HepG2 (cell line): Measurements from ENCODE around the gene SCN7A. TPM values are rescaled to one million over a fixed set of nuclear protein-coding genes. Genes with fewer than 3 reads are reported as not detected.

Experiments
- AHR ChIP-seq: IDR thresholded peaks from 2 replicates; pipeline ENCODE4 v1.6.1; 2018; ENCODE audit warnings: missing genetic modification reagents, missing compliant biosample characterization
- CEBPB ChIP-seq: IDR thresholded peaks from 2 replicates; pipeline ENCODE4 v1.6.1; 2011; ENCODE audit warnings: low read depth, low read length, improper control_type of control experiment, borderline replicate concordance
- EP300 ChIP-seq, 3 experiments: sonication (generic) in 1 of 3; formaldehyde crosslinking in 1 of 3; IDR thresholded peaks; 2 replicates each; pipeline versions ENCODE4 v1.5.1 to v1.6.1; 2011 to 2020; ENCODE audit warnings: low read depth in 2 of 3, low read length in 2 of 3, borderline replicate concordance in 1 of 3, improper control_type of control experiment in 1 of 3, mild to moderate bottlenecking in 1 of 3, missing genetic modification reagents in 1 of 3, moderate library complexity in 1 of 3
- HNF4G ChIP-seq, 2 experiments: sonication (generic) in 1 of 2; formaldehyde crosslinking in 1 of 2; IDR thresholded peaks; 2 replicates each; pipeline versions ENCODE4 v1.4.0 to v1.6.1; 2011 to 2020; ENCODE audit warnings: borderline replicate concordance in 2 of 2, low read depth in 2 of 2, mild to moderate bottlenecking in 2 of 2, low read length in 1 of 2, missing genetic modification reagents in 1 of 2, moderate library complexity in 1 of 2
- JDP2 ChIP-seq: sonication (generic); formaldehyde crosslinking; IDR thresholded peaks from 2 replicates; pipeline ENCODE4 v1.8.1; 2022; ENCODE audit warnings: missing genetic modification reagents, borderline replicate concordance
- MIXL1 ChIP-seq: IDR thresholded peaks from 2 replicates; pipeline ENCODE4 v1.6.1; 2016
- MYNN ChIP-seq: sonication (generic); formaldehyde crosslinking; IDR thresholded peaks from 2 replicates; pipeline ENCODE4 v1.4.0; 2020; ENCODE audit warnings: mild to moderate bottlenecking, low read depth, missing genetic modification reagents
- NCOR1 ChIP-seq: fragments of 200-600 bp; sonication (generic); IDR thresholded peaks from 2 replicates; pipeline ENCODE4 v1.7.0; 2017; ENCODE audit warnings: antibody characterized with exemption, low read length, borderline replicate concordance
- PHF5A ChIP-seq: IDR thresholded peaks from one replicate; pipeline ENCODE4 v1.6.1; 2018; ENCODE audit warnings: low read depth, missing genetic modification reagents; ENCODE audit not compliant: unreplicated experiment
- RXRB ChIP-seq: IDR thresholded peaks from 2 replicates; pipeline ENCODE4 v1.6.1; 2016; ENCODE audit warnings: borderline replicate concordance, missing genetic modification reagents, missing compliant biosample characterization
- SMAD3 ChIP-seq: sonication (generic); formaldehyde crosslinking; IDR thresholded peaks from 2 replicates; pipeline ENCODE4 v1.4.0; 2020; ENCODE audit warnings: missing genetic modification reagents
- SP2 ChIP-seq: sonication (generic); formaldehyde crosslinking; IDR thresholded peaks from 2 replicates; pipeline ENCODE4 v1.5.1; 2020; ENCODE audit warnings: mild to moderate bottlenecking, missing genetic modification reagents
- SRSF1 ChIP-seq: fragments of 200-400 bp; formaldehyde crosslinking; optimal IDR thresholded peaks from 2 replicates; pipeline ENCODE3; 2017; ENCODE audit warnings: mild to moderate bottlenecking, low read depth, low read length, moderate library complexity
- SRSF9 ChIP-seq: fragments of 200-400 bp; formaldehyde crosslinking; IDR thresholded peaks from 2 replicates; pipeline ENCODE4 v1.6.1; 2018; ENCODE audit warnings: borderline replicate concordance, mild to moderate bottlenecking, low read depth, low read length; ENCODE audit not compliant: insufficient read depth, poor library complexity, severe bottlenecking
- ZKSCAN8 ChIP-seq: IDR thresholded peaks from 2 replicates; pipeline ENCODE4 v1.6.1; 2016; ENCODE audit warnings: borderline replicate concordance, missing genetic modification reagents, missing compliant biosample characterization
- ZMAT3 ChIP-seq: sonication (generic); formaldehyde crosslinking; conservative IDR thresholded peaks from 2 replicates; pipeline ENCODE4 v1.7.0; 2021; ENCODE audit warnings: missing genetic modification reagents
- ZNF235 ChIP-seq: sonication (generic); formaldehyde crosslinking; IDR thresholded peaks from 2 replicates; pipeline ENCODE4 v1.8.1; 2023; ENCODE audit warnings: mild to moderate bottlenecking, missing genetic modification reagents, borderline replicate concordance
- ZNF558 ChIP-seq: sonication (generic); formaldehyde crosslinking; IDR thresholded peaks from 2 replicates; pipeline ENCODE4 v1.9.0; 2022; ENCODE audit warnings: mild to moderate bottlenecking, missing genetic modification reagents, borderline replicate concordance
- ZNF564 ChIP-seq: sonication (generic); formaldehyde crosslinking; IDR thresholded peaks from 2 replicates; pipeline ENCODE4 v1.8.1; 2023; ENCODE audit warnings: mild to moderate bottlenecking, missing genetic modification reagents
- ZNF614 ChIP-seq: IDR thresholded peaks from 2 replicates; pipeline ENCODE4 v1.6.1; 2018; ENCODE audit warnings: missing biosample characterization, missing genetic modification reagents, inconsistent platforms, borderline replicate concordance
- ZNF749 ChIP-seq: sonication (generic); formaldehyde crosslinking; IDR thresholded peaks from 2 replicates; pipeline ENCODE4 v1.8.0; 2022; ENCODE audit warnings: mild to moderate bottlenecking, missing genetic modification reagents, moderate library complexity, borderline replicate concordance
- polyA plus RNA-seq, 8 experiments: library from polyadenylated mRNA; depleted of rRNA in 3 of 8; stranded (reverse) in 7 of 8; unstranded in 1 of 8; fragments of >200 nt; fragmentation: Illumina TruSeq in 4 of 8; extraction: Trizol in 4 of 8; gene quantifications; 2 replicates each; pipeline versions ENCODE4 v1.2.1 to v1.2.3, GENCODE V29; 2011 to 2016; ENCODE audit warnings: low read depth in 4 of 8, missing spikeins in 1 of 8, mixed read lengths in 1 of 8; ENCODE audit not compliant: insufficient read depth in 1 of 8
- total RNA-seq, 5 experiments: library from RNA; depleted of rRNA; stranded (reverse); fragments of >200 nt; fragmentation: Illumina TruSeq; extraction: Trizol; gene quantifications; 2 replicates each; pipeline ENCODE4 v1.2.3, GENCODE V29; 2016; ENCODE audit warnings: low read depth in 1 of 5
- TF ChIP-seq, protein P1 (sequence below): sonication (generic); formaldehyde crosslinking; IDR thresholded peaks from 2 replicates; pipeline ENCODE4 v1.5.0; 2020; ENCODE audit warnings: missing genetic modification reagents, mild to moderate bottlenecking, borderline replicate concordance
- TF ChIP-seq, protein P2 (sequence below): IDR thresholded peaks from 2 replicates; pipeline ENCODE4 v1.6.1; 2016

Gene SCN7A
- total and polyA plus RNA-seq, 2 of the 13 experiments (the other 11 are each of a cell fraction or from before 2014, with no cell fraction given), result 0.01 TPM; not detected in 1

- TF ChIP-seq ZNF235 (CRISPR knock-in tag), result no peak
- no peak for TF ChIP-seq SMAD3
- TF ChIP-seq, protein P1, sequence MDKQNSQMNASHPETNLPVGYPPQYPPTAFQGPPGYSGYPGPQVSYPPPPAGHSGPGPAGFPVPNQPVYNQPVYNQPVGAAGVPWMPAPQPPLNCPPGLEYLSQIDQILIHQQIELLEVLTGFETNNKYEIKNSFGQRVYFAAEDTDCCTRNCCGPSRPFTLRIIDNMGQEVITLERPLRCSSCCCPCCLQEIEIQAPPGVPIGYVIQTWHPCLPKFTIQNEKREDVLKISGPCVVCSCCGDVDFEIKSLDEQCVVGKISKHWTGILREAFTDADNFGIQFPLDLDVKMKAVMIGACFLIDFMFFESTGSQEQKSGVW (CRISPR knock-in tag), result no peak
- no peak for TF ChIP-seq ZNF564 (CRISPR knock-in tag)
- TF ChIP-seq ZMAT3 (CRISPR knock-in tag), result no peak
- TF ChIP-seq MIXL1 (CRISPR knock-in tag), result peak; percentile 88
- TF ChIP-seq, protein P2, sequence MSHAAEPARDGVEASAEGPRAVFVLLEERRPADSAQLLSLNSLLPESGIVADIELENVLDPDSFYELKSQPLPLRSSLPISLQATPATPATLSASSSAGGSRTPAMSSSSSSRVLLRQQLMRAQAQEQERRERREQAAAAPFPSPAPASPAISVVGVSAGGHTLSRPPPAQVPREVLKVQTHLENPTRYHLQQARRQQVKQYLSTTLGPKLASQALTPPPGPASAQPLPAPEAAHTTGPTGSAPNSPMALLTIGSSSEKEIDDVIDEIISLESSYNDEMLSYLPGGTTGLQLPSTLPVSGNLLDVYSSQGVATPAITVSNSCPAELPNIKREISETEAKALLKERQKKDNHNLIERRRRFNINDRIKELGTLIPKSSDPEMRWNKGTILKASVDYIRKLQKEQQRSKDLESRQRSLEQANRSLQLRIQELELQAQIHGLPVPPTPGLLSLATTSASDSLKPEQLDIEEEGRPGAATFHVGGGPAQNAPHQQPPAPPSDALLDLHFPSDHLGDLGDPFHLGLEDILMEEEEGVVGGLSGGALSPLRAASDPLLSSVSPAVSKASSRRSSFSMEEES (CRISPR knock-in tag), result 0 out of 2 replicates have a peak, but pooled peaks have one; percentile 29
- TF ChIP-seq CEBPB, result no peak
- TF ChIP-seq SRSF9, result no peak
- no peak for TF ChIP-seq ZNF749 (CRISPR knock-in tag)
- no peak for TF ChIP-seq SP2 (CRISPR knock-in tag)
- TF ChIP-seq EP300 (IDR thresholded peaks at IDR 0.05; ENCODE audit: low read depth in 2 of 2, low read length in 2 of 2), result peak in 1 of 2 experiments; percentile 45; a peak in 2 of 4 replicates
- TF ChIP-seq EP300 (CRISPR knock-in tag; IDR thresholded peaks at IDR 0.05; ENCODE audit: borderline replicate concordance), result no peak
- peak; percentile 79; the same call in 1 of the 2 replicates for TF ChIP-seq ZNF614 (CRISPR knock-in tag)
- TF ChIP-seq AHR (CRISPR knock-in tag), result no peak
- TF ChIP-seq HNF4G (IDR thresholded peaks at IDR 0.05; ENCODE audit: borderline replicate concordance, low read depth, low read length), result peak; percentile 68
- TF ChIP-seq HNF4G (CRISPR knock-in tag; IDR thresholded peaks at IDR 0.05; ENCODE audit: borderline replicate concordance, low read depth), result no peak
- no peak for TF ChIP-seq JDP2
- TF ChIP-seq PHF5A, result no peak
- TF ChIP-seq SRSF1, result no peak
- no peak for TF ChIP-seq MYNN (CRISPR knock-in tag)
- peak; percentile 61; the same call in 1 of the 2 replicates for TF ChIP-seq NCOR1
- TF ChIP-seq ZKSCAN8 (CRISPR knock-in tag), result peak; percentile 63; the same call in 1 of the 2 replicates
- TF ChIP-seq RXRB (CRISPR knock-in tag), result peak; percentile 29; the same call in 1 of the 2 replicates
- no peak for TF ChIP-seq ZNF558
Observed at GRCh38 chr2:166361351-166362153, 132.5 kb downstream of the SCN7A start (continued).
